Sigmoid colon (tissue), 7 donors: ENCODE results near the gene RBM23. TPM values are rescaled to one million over a fixed set of nuclear protein-coding genes. Genes with fewer than 3 reads are reported as not detected.

ENCODE experiments used
- DNase-seq: peaks from one replicate; pipeline ENCODE4 v3.0.0-alpha.2; 2019
- H3K27ac ChIP-seq, 4 donors: fragments of 200-600 bp; sonication (generic); one replicate each; pipeline ENCODE4 v1.5.1; 2016 to 2019; ENCODE audit warnings: mild to moderate bottlenecking in 1 of 4
- H3K27me3 ChIP-seq, 3 donors: fragments of 200-600 bp; sonication (generic); one replicate each; pipeline ENCODE4 v1.5.1; 2019; ENCODE audit warnings: mild to moderate bottlenecking in 1 of 3
- H3K36me3 ChIP-seq, 4 donors: fragments of 200-600 bp; sonication (generic); one replicate each; pipeline ENCODE4 v1.5.1; 2016 to 2019
- H3K4me1 ChIP-seq, 4 donors: fragments of 200-600 bp; sonication (generic); one replicate each; pipeline ENCODE4 v1.5.1; 2017 to 2019
- H3K4me3 ChIP-seq, 4 donors: fragments of 200-600 bp; sonication (generic); one replicate each; pipeline ENCODE4 v1.5.1; 2017 to 2019; ENCODE audit warnings: mild to moderate bottlenecking in 2 of 4, moderate library complexity in 1 of 4
- H3K9me3 ChIP-seq, 4 donors: fragments of 200-600 bp in 3 of 4; sonication (generic) in 3 of 4; one replicate each; pipeline versions ENCODE4 v1.5.1 to v1.6.1; 2013 to 2019
- EP300 ChIP-seq, 4 donors: sonication (generic); formaldehyde crosslinking; IDR thresholded peaks; one replicate each; pipeline ENCODE4 v1.6.1; 2017; ENCODE audit warnings: antibody characterized with exemption in 4 of 4
- POLR2A ChIP-seq, 2 donors: fragments of 450-650 bp; IDR thresholded peaks; one replicate each; pipeline ENCODE4 v1.6.1; 2016; ENCODE audit warnings: antibody characterized with exemption in 2 of 2, mild to moderate bottlenecking in 2 of 2, moderate library complexity in 2 of 2
- POLR2AphosphoS5 ChIP-seq, 4 donors: sonication (generic); formaldehyde crosslinking; IDR thresholded peaks; one replicate each; pipeline ENCODE4 v1.6.1; 2017; ENCODE audit warnings: antibody characterized with exemption in 4 of 4
- WGBS, 2 donors: extraction: QIAGEN DNeasy Blood & Tissue Kit; methylation state at CpG; one replicate each; pipeline ENCODE4 v1.1.7; 2013; 5-methylcytosine and 5-hydroxymethylcytosine counted together
- intact Hi-C: fragments of 100-400 bp; cut with DNase I; formaldehyde crosslinking; loops from one replicate; pipeline ENCODE4 v1.15.1; 2023
- polyA plus RNA-seq, 3 donors: library from polyadenylated mRNA; stranded (reverse); fragments of 200-250 nt; gene quantifications; one replicate each; pipeline ENCODE4 v1.2.3, GENCODE V29; 2013
- total RNA-seq, 4 donors: library from RNA; depleted of rRNA; stranded (reverse); fragments of >200 nt; gene quantifications; one replicate each; pipeline ENCODE4 v1.1.0, GENCODE V29; 2016
- TF ChIP-seq, protein P1 (sequence below), 4 experiments: fragments of 450-650 bp in 3 of 4; fragments of 200-600 bp in 1 of 4; IDR thresholded peaks; one replicate each; pipeline ENCODE4 v1.5.1; 2016 to 2019; ENCODE audit warnings: antibody characterized with exemption in 4 of 4, mild to moderate bottlenecking in 3 of 4, moderate library complexity in 2 of 4
- donor health status: healthy with polysubstance abuse.
- donor health status: Bipolar disorder and iron deficiency.
- donor health status: healthy.

Gene RBM23
- total and polyA plus RNA-seq, 7 donors, result 31.8 to 5,076 (median 356) TPM

DNA sequence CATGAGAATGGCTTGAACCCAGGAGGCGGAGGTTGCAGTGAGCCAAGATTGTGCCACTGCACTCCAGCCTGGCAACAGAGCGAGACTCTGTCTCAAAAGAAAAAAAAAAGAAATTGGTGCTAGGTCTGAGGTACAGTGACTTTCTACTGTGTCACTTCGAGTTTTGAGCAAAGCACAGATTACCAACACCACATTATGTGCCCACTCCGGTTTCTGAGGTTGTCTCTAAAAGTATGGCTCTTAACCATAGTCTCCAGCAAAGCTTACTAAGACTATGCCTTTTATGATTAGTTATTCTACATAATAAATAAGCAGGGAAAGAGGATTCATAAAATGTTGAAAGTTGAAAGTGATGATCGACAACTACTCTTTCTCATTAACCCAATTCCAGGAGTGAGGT lies 8.0 kb downstream of the RBM23 start:
- WGBS, 2 donors, result 92 to 93% methylated on average over 5 of the region's 5 CpGs
- peaks cover 0 to 18% (median 12%) of the 10 kb centered on the region in 4 donors for H3K4me1 ChIP-seq
- H3K36me3 ChIP-seq, result peaks cover 20 to 55% (median 36%) of the 10 kb centered on the region in 4 donors
- TF ChIP-seq, protein P1, sequence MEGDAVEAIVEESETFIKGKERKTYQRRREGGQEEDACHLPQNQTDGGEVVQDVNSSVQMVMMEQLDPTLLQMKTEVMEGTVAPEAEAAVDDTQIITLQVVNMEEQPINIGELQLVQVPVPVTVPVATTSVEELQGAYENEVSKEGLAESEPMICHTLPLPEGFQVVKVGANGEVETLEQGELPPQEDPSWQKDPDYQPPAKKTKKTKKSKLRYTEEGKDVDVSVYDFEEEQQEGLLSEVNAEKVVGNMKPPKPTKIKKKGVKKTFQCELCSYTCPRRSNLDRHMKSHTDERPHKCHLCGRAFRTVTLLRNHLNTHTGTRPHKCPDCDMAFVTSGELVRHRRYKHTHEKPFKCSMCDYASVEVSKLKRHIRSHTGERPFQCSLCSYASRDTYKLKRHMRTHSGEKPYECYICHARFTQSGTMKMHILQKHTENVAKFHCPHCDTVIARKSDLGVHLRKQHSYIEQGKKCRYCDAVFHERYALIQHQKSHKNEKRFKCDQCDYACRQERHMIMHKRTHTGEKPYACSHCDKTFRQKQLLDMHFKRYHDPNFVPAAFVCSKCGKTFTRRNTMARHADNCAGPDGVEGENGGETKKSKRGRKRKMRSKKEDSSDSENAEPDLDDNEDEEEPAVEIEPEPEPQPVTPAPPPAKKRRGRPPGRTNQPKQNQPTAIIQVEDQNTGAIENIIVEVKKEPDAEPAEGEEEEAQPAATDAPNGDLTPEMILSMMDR (IDR thresholded peaks at IDR 0.05), result no peak
- TF ChIP-seq EP300 (IDR thresholded peaks at IDR 0.05) (no peak), POLR2A (IDR thresholded peaks at IDR 0.05) (no peak), POLR2AphosphoS5 (IDR thresholded peaks at IDR 0.05) (no peak)
- H3K27ac ChIP-seq, result no peak overlapping the region
- DNase-seq, result no peak
- H3K4me3 ChIP-seq, result no peak overlapping the region
- no peaks in the 10 kb centered on the region for H3K27me3 ChIP-seq
- H3K9me3 ChIP-seq, result no peaks in the 10 kb centered on the region
- intact Hi-C loops, result no loop called here

DNA sequence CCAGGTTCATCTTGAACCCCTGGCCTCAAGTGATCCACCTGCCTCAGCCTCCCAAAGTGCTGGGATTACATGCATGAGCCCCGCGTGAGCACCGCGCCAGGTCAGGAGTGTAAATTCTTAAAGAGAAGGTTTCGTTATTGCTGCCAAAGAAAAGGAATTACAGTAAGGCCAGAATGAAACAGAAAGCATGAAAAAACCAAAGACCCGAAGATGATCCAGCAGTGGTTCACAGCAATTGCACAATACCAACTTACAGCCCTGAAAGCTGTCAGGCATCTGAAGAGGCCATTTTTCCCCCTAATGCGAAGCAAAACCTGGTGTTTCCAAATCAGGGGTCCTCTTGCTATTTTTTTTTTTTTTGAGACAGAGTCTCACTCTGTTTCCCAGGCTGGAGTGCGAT lies 10.3 kb downstream of the RBM23 start:
- Histone ChIP-seq H3K27ac (no peak overlapping the region), H3K4me3 (no peak overlapping the region), H3K36me3 (peaks cover 43 to 78% (median 58%) of the 10 kb centered on the region in 4 donors), H3K4me1 (peaks cover 0 to 10% (median 6%) of the 10 kb centered on the region in 4 donors), H3K9me3 (no peaks in the 10 kb centered on the region), H3K27me3 (no peaks in the 10 kb centered on the region)
- TF ChIP-seq, protein P1 (IDR thresholded peaks at IDR 0.05), result no peak
- TF ChIP-seq POLR2A (IDR thresholded peaks at IDR 0.05), result no peak
- TF ChIP-seq POLR2AphosphoS5 (IDR thresholded peaks at IDR 0.05), result no peak
- TF ChIP-seq EP300 (IDR thresholded peaks at IDR 0.05), result no peak
- WGBS, 2 donors, result 85 to 88% methylated on average over 8 of the region's 8 CpGs
- intact Hi-C loops, result no loop called here
- DNase-seq, result no peak

GRCh38 chr14:22907429-22907828 lies 11.5 kb downstream of the RBM23 start:
- Histone ChIP-seq H3K27ac (no peak overlapping the region), H3K9me3 (no peaks in the 10 kb centered on the region), H3K4me3 (no peak overlapping the region), H3K36me3 (peaks cover 53 to 89% (median 67%) of the 10 kb centered on the region in 4 donors), H3K27me3 (no peaks in the 10 kb centered on the region), H3K4me1 (peaks cover 0 to 8% (median 5%) of the 10 kb centered on the region in 4 donors)
- 94 to 95% methylated on average over 3 of the region's 3 CpGs for WGBS, 2 donors
- no peak for DNase-seq
- intact Hi-C loops, result no loop called here
- TF ChIP-seq POLR2AphosphoS5 (IDR thresholded peaks at IDR 0.05) (no peak), EP300 (IDR thresholded peaks at IDR 0.05) (no peak), POLR2A (IDR thresholded peaks at IDR 0.05) (no peak)
- TF ChIP-seq, protein P1 (IDR thresholded peaks at IDR 0.05), result no peak

DNA sequence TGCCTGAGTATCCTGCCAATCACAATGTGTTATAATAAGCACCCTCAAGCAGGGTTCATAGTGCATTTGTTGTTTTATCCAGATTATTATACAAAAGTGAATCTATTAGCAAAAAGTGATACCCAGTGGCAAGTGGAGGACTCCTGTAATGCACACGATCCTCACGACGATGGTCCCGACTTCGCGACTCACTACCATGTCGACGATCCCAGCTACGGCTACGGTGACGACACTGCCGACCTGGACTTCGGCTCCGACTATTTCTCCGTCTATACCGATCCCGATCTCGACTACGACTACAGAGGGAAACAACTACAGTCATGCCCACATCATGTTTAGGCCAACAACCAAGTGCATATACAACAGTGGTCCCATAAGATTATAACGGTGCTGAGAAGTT lies 12.9 kb downstream of the RBM23 start:
- 97% methylated on average over 20 of the region's 20 CpGs for WGBS, 2 donors
- H3K4me1 ChIP-seq, result no peaks in the 10 kb centered on the region
- no peaks in the 10 kb centered on the region for H3K27me3 ChIP-seq
- DNase-seq, result no peak
- TF ChIP-seq, protein P1 (IDR thresholded peaks at IDR 0.05), result no peak
- TF ChIP-seq EP300 (IDR thresholded peaks at IDR 0.05) (no peak), POLR2AphosphoS5 (IDR thresholded peaks at IDR 0.05) (no peak), POLR2A (IDR thresholded peaks at IDR 0.05) (no peak)
- H3K4me3 ChIP-seq, result no peak overlapping the region
- no peak overlapping the region for H3K27ac ChIP-seq
- peaks cover 67 to 97% (median 80%) of the 10 kb centered on the region in 4 donors for H3K36me3 ChIP-seq
- intact Hi-C loops, result no loop called here
- H3K9me3 ChIP-seq, result no peaks in the 10 kb centered on the region

- H3K9me3 ChIP-seq, result no peaks in the 10 kb centered on the region
- no peaks in the 10 kb centered on the region for H3K4me1 ChIP-seq
- no peak for DNase-seq
- WGBS, 2 donors, result 93 to 96% methylated on average over 4 of the region's 4 CpGs
- no peak overlapping the region for H3K27ac ChIP-seq
- no peak overlapping the region for H3K4me3 ChIP-seq
- no peaks in the 10 kb centered on the region for H3K27me3 ChIP-seq
- H3K36me3 ChIP-seq, result peaks cover 70 to 97% (median 84%) of the 10 kb centered on the region in 4 donors
- intact Hi-C loops, result no loop called here
- TF ChIP-seq POLR2AphosphoS5 (IDR thresholded peaks at IDR 0.05) (no peak), POLR2A (IDR thresholded peaks at IDR 0.05) (no peak), EP300 (IDR thresholded peaks at IDR 0.05) (no peak)
- TF ChIP-seq, protein P1 (IDR thresholded peaks at IDR 0.05), result no peak
Measured at GRCh38 chr14:22905627-22906026, 13.3 kb downstream of the RBM23 start.
